Omental fat pad (tissue), 4 donors: ENCODE data around the gene GPR6. TPM values are rescaled to one million over a fixed set of nuclear protein-coding genes. Genes with fewer than 3 reads are reported as not detected.

ENCODE experiments used
- ATAC-seq: fragments of 150-250 bp; one replicate; pipeline ENCODE4 v1.9.1; 2016; ENCODE audit warnings: mild to moderate bottlenecking, moderate library complexity; ENCODE audit not compliant: low FRiP score
- DNase-seq: peaks from one replicate; pipeline ENCODE4 v3.0.0-alpha.2; 2019; ENCODE audit warnings: low spot score
- CTCF ChIP-seq, 3 donors: fragments of 450-650 bp; IDR thresholded peaks; one replicate each; pipeline ENCODE4 v1.5.1; 2016 to 2017; ENCODE audit warnings: antibody characterized with exemption in 3 of 3, mild to moderate bottlenecking in 3 of 3, moderate library complexity in 2 of 3
- total RNA-seq, 4 donors: library from RNA; depleted of rRNA; stranded (reverse); fragments of >200 nt; gene quantifications; one replicate each; pipeline ENCODE4 v1.1.0, GENCODE V29; 2016

The GPR6 gene
- total RNA-seq, 4 donors from 2014 or later, result not detected

DNA sequence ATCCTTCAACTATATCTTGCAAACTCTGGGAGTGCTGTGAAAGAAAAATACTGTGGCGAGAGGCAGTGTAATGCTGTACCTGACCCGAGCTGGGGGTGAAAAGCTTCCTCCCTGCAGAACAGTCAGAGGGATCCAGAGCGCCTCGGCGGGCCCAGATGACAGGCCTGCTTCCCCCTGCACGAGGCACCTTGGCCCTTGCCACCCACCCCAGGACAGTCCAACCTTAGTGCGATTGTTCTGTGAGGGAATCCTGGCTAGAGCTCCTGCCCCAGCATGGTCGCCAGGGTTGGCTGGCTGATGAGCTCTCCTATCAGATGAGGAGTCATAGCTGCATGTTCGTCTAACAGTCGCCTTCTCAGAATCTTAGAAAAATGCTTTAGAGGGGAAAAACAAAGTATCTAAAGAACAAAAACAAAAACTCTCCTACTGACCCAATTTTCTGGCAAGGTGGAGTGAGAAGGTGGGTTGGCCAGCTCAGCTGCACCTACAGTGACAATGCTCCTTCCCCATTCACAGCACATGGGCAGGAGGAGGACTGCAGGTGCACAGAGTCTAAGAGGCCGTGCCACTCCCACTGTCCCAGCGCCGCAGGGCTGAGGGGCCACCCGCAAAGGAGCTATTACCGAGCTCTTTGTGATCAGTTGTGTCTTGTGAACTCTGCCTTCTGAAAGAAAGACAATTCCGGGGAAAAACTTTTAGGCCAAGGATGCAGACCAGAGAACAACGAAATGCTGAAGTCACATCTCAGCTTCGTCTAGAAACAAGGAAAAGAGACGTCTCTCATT is 28.6 kb upstream of the GPR6 start:
- DNase-seq, result no peak
- ATAC-seq, result no peak
- no peak for TF ChIP-seq CTCF (IDR thresholded peaks at IDR 0.05)

GRCh38 chr6:109955491-109955890 is 22.6 kb upstream of the GPR6 start:
- ATAC-seq, result no peak
- no peak for TF ChIP-seq CTCF (IDR thresholded peaks at IDR 0.05)
- no peak for DNase-seq

GRCh38 chr6:109958626-109959025 is 19.5 kb upstream of the GPR6 start:
- no peak for DNase-seq
- ATAC-seq, result no peak
- no peak for TF ChIP-seq CTCF (IDR thresholded peaks at IDR 0.05)

GRCh38 chr6:109961611-109962041 is 16.5 kb upstream of the GPR6 start:
- no peak for TF ChIP-seq CTCF (IDR thresholded peaks at IDR 0.05)
- no peak for DNase-seq
- no peak for ATAC-seq

GRCh38 chr6:109962271-109962670 is 15.8 kb upstream of the GPR6 start:
- no peak for ATAC-seq
- no peak for TF ChIP-seq CTCF (IDR thresholded peaks at IDR 0.05)
- no peak for DNase-seq

DNA sequence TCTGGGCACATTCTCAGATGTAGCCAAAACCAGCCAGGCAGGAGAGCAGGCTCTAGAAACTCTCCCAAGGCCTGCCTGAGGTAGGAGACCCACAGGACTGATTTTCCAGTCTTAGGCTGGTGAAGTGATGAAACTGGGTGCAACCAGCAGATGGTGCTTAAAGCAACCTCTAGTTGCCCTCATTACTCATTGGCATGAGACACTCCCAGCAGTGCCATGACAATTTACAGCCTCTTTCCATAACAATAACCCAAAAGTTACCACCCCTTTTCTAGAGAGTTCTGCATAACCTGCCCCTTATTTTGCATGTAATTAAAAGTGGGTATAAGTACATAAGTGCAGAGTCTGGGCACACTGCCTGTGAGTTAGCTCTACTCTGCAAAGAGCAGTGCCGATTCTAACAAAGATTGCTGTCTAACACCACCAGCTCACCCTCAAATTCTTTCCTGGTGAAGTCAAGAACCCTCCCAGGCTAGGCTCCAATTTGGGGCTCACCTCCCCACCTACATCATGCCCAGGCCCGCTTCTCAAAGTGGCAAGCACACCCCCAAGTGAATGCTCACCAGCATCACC is 14.4 kb upstream of the GPR6 start:
- ATAC-seq (no peak), DNase-seq (no peak)
- TF ChIP-seq CTCF (IDR thresholded peaks at IDR 0.05), result no peak

GRCh38 chr6:109964949-109965348 is 13.2 kb upstream of the GPR6 start:
- ATAC-seq (no peak), DNase-seq (no peak)
- TF ChIP-seq CTCF (IDR thresholded peaks at IDR 0.05), result no peak
